Measurements from ENCODE around the gene SH2D6. TPM values are rescaled to one million over a fixed set of nuclear protein-coding genes. Genes with fewer than 3 reads are reported as not detected.
A peak's percentile ranks its signal among the peaks of the same experiment; 100 is the strongest.

Gene SH2D6
- polyA plus RNA-seq, 1 of the 3 experiments (the other 2 are of a cell fraction), result 0.33 TPM

- ChIA-PET CTCF (no interaction called here), POLR2A (no interaction called here)
- Histone ChIP-seq H3K4me2 (no peak overlapping the region), H3K4me3 (ENCODE audit: low read depth in 2 of 2, low read length in 1 of 2) (no peak overlapping the region), H2AFZ (ENCODE audit: low read depth) (no peak overlapping the region), H3K27me3 (ENCODE audit: insufficient read depth) (no peaks in the 10 kb centered on the region), H3K9me3 (no peaks in the 10 kb centered on the region), H3K9me2 (no peaks in the 10 kb centered on the region), H3K79me2 (ENCODE audit: insufficient read depth) (no peaks in the 10 kb centered on the region), H3K9ac (no peak overlapping the region), H3K36me3 (replicated peaks in 1 of 2; ENCODE audit: control insufficient read depth in 1 of 2, insufficient read depth in 2 of 2, low read length in 1 of 2) (no peaks in the 10 kb centered on the region), H4K20me1 (ENCODE audit: insufficient read depth) (no peaks in the 10 kb centered on the region), H3K27ac (ENCODE audit: low read depth in 2 of 2, low read length in 1 of 2) (no peak overlapping the region), H3K4me1 (ENCODE audit: control insufficient read depth in 1 of 2, insufficient read depth in 2 of 2, low read depth in 1 of 2, low read length in 1 of 2) (peaks cover 0 to 23% of the 10 kb centered on the region in 2 experiments; a peak in 1 of 4 replicates), H3F3A (replicated peaks; ENCODE audit: insufficient read depth) (no peaks in the 10 kb centered on the region)
- 92% methylated on average over 14 of the region's 14 CpGs for WGBS (ENCODE audit: low lambda C conversion rate)
- DNase-seq, result no peak
- no peak for TF ChIP-seq USF2 (IDR thresholded peaks at IDR 0.05; ENCODE audit: borderline replicate concordance, low read depth, low read length)
- no peak for TF ChIP-seq MXI1 (IDR thresholded peaks at IDR 0.05; ENCODE audit: low read depth, low read length)
- TF ChIP-seq POLR2AphosphoS5 (IDR thresholded peaks at IDR 0.05; ENCODE audit: low read depth, low read length), result no peak
- no peak for TF ChIP-seq RFX5 (IDR thresholded peaks at IDR 0.05; ENCODE audit: low read length)
- TF ChIP-seq SIN3A (IDR thresholded peaks at IDR 0.05; ENCODE audit: borderline replicate concordance, low read depth, low read length), result no peak
- no peak for TF ChIP-seq EZH2phosphoT487 (IDR thresholded peaks at IDR 0.05; ENCODE audit: borderline replicate concordance, low read depth)
Observed at GRCh38 chr2:85395912-85396475, 22.5 kb upstream of the SH2D6 start.

GRCh38 chr2:85396531-85397470, 21.7 kb upstream of the SH2D6 start:
- Histone ChIP-seq H3K27me3 (ENCODE audit: insufficient read depth) (no peaks in the 10 kb centered on the region), H2AFZ (ENCODE audit: low read depth) (no peak overlapping the region), H4K20me1 (ENCODE audit: insufficient read depth) (no peaks in the 10 kb centered on the region), H3K4me2 (peak overlapping the region; percentile 28; the same call in 1 of the 2 replicates), H3K9me2 (no peaks in the 10 kb centered on the region), H3K4me3 (ENCODE audit: low read depth in 2 of 2, low read length in 1 of 2) (no peak overlapping the region), H3K9ac (no peak overlapping the region), H3K79me2 (ENCODE audit: insufficient read depth) (no peaks in the 10 kb centered on the region), H3F3A (replicated peaks; ENCODE audit: insufficient read depth) (no peaks in the 10 kb centered on the region), H3K4me1 (ENCODE audit: control insufficient read depth in 1 of 2, insufficient read depth in 2 of 2, low read depth in 1 of 2, low read length in 1 of 2) (peaks cover 0 to 23% of the 10 kb centered on the region in 2 experiments; a peak in 1 of 4 replicates), H3K36me3 (replicated peaks in 1 of 2; ENCODE audit: control insufficient read depth in 1 of 2, insufficient read depth in 2 of 2, low read length in 1 of 2) (no peaks in the 10 kb centered on the region), H3K9me3 (no peaks in the 10 kb centered on the region), H3K27ac (ENCODE audit: low read depth in 2 of 2, low read length in 1 of 2) (no peak overlapping the region)
- 92% methylated on average over 5 of the region's 5 CpGs for WGBS (ENCODE audit: low lambda C conversion rate)
- no peak for DNase-seq
- ChIA-PET POLR2A (no interaction called here), CTCF (interaction anchor here (1.1 kb wide), 1 partner anchor 8 kb away, joined by 4 read pairs; no protein-coding TSS in a partner anchor)
- TF ChIP-seq FOSL2 (IDR thresholded peaks at IDR 0.05; ENCODE audit: borderline replicate concordance, low read depth) (no peak), YY1 (IDR thresholded peaks at IDR 0.05; ENCODE audit: low read depth) (no peak), FOXM1 (IDR thresholded peaks at IDR 0.05; ENCODE audit: low read depth) (no peak), EZH2phosphoT487 (IDR thresholded peaks at IDR 0.05; ENCODE audit: borderline replicate concordance, low read depth) (no peak), NRF1 (IDR thresholded peaks at IDR 0.05; ENCODE audit: low read depth, low read length) (no peak)

Data from SK-N-SH (cell line).